ENCODE data around the gene MCM9. TPM values are rescaled to one million over a fixed set of nuclear protein-coding genes. Genes with fewer than 3 reads are reported as not detected.

The MCM9 gene
- polyA plus RNA-seq, 2 of the 4 experiments (the other 2 are of a cell fraction): 5.1 to 5.4 TPM

GRCh38 chr6:118859517-118860064 is 75.4 kb downstream of the MCM9 start:
- Histone ChIP-seq H3K4me1 (no peaks in the 10 kb centered on the region), H3K4me2 (no peak overlapping the region), H3K27ac (no peak overlapping the region), H3K4me3 (no peak overlapping the region), H3K9me3 (no peaks in the 10 kb centered on the region)
- DNase-seq (ENCODE audit: low read depth in 1 of 2, low spot score in 1 of 2) (no peak), ATAC-seq (no peak), FAIRE-seq (no peak)
- POLR2A ChIA-PET: no interaction called here
- CTCF ChIA-PET: no interaction called here
- TF ChIP-seq SREBF2 (IDR thresholded peaks at IDR 0.05) (no peak), HEYL (CRISPR knock-in tag; IDR thresholded peaks at IDR 0.05) (no peak), KDM1A (IDR thresholded peaks at IDR 0.05; ENCODE audit: low read depth) (no peak), CTCF (IDR thresholded peaks at IDR 0.05) (no peak), RCOR1 (IDR thresholded peaks at IDR 0.05; ENCODE audit: low read depth, low read length) (no peak), EHMT2 (IDR thresholded peaks at IDR 0.05; ENCODE audit: low read depth) (no peak), ESRRA (IDR thresholded peaks at IDR 0.05; ENCODE audit: borderline replicate concordance, low read length) (no peak), RFX5 (IDR thresholded peaks at IDR 0.05) (no peak), RAD21 (conservative IDR thresholded peaks at IDR 0.05 in 1 of 2, IDR thresholded peaks at IDR 0.05 in 1 of 2) (no peak), NFE2L2 (conservative IDR thresholded peaks at IDR 0.05; ENCODE audit: low read length) (no peak), FOSB (CRISPR knock-in tag; IDR thresholded peaks at IDR 0.05) (no peak), HOXB5 (CRISPR knock-in tag; IDR thresholded peaks at IDR 0.05) (no peak), RARB (CRISPR knock-in tag; IDR thresholded peaks at IDR 0.05) (no peak), HOXB13 (CRISPR knock-in tag; IDR thresholded peaks at IDR 0.05; ENCODE audit: low read depth) (no peak), JUN (IDR thresholded peaks at IDR 0.05) (no peak)
- TF ChIP-seq, protein P1, sequence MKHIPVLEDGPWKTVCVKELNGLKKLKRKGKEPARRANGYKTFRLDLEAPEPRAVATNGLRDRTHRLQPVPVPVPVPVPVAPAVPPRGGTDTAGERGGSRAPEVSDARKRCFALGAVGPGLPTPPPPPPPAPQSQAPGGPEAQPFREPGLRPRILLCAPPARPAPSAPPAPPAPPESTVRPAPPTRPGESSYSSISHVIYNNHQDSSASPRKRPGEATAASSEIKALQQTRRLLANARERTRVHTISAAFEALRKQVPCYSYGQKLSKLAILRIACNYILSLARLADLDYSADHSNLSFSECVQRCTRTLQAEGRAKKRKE (CRISPR knock-in tag; IDR thresholded peaks at IDR 0.05; ENCODE audit: low read depth): no peak
- TF ChIP-seq, protein P2, sequence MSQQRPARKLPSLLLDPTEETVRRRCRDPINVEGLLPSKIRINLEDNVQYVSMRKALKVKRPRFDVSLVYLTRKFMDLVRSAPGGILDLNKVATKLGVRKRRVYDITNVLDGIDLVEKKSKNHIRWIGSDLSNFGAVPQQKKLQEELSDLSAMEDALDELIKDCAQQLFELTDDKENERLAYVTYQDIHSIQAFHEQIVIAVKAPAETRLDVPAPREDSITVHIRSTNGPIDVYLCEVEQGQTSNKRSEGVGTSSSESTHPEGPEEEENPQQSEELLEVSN (IDR thresholded peaks at IDR 0.05; ENCODE audit: borderline replicate concordance, low read depth): no peak
- WGBS (ENCODE audit: missing lambda C conversion rate): 75% methylated on average over 3 of the region's 3 CpGs

DNA sequence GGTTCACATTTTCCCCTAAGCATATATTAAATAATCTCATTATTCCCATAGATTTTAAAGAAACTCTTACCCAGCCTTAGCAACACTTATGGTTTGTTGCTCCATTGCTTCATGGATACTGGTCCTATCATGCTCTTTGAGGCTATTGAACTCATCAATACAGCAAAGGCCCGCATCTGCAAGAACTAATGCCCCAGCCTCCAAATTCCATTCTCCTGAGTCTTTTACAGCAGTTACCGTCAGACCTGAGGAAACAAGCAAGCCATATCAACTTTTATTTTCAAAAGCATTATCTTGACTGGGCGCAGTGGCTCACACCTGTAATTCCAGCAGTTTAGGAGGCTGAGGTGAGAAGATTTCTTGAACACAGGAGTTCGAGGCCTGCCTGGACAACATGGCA is 78.7 kb downstream of the MCM9 start:
- CTCF ChIA-PET: no interaction called here
- ATAC-seq: no peak

More for the DNA sequence above, 78.7 kb downstream of the MCM9 start:
- DNase-seq (ENCODE audit: low read depth in 1 of 2, low spot score in 1 of 2) (no peak), FAIRE-seq (no peak)
- Histone ChIP-seq H3K4me3 (no peak overlapping the region), H3K9me3 (no peaks in the 10 kb centered on the region), H3K4me1 (no peaks in the 10 kb centered on the region), H3K4me2 (no peak overlapping the region), H3K27ac (no peak overlapping the region)
- TF ChIP-seq ZFP36 (IDR thresholded peaks at IDR 0.05; ENCODE audit: borderline replicate concordance, partially characterized antibody) (no peak), ZNF302 (CRISPR knock-in tag; IDR thresholded peaks at IDR 0.05) (no peak), HOXB13 (CRISPR knock-in tag; IDR thresholded peaks at IDR 0.05; ENCODE audit: low read depth) (no peak), JUNB (IDR thresholded peaks at IDR 0.05) (no peak), MAFK (IDR thresholded peaks at IDR 0.05; ENCODE audit: partially characterized antibody) (no peak), HEYL (CRISPR knock-in tag; IDR thresholded peaks at IDR 0.05) (no peak), HOXB5 (CRISPR knock-in tag; IDR thresholded peaks at IDR 0.05) (no peak), FOSB (CRISPR knock-in tag; IDR thresholded peaks at IDR 0.05) (no peak), FOXS1 (CRISPR knock-in tag; IDR thresholded peaks at IDR 0.05) (no peak), GATA3 (IDR thresholded peaks at IDR 0.05; ENCODE audit: borderline replicate concordance) (no peak), NPAS2 (CRISPR knock-in tag; IDR thresholded peaks at IDR 0.05; ENCODE audit: borderline replicate concordance) (no peak), TP53 (CRISPR knock-in tag; IDR thresholded peaks at IDR 0.05) (no peak), KDM5A (IDR thresholded peaks at IDR 0.05) (no peak), SREBF2 (IDR thresholded peaks at IDR 0.05) (no peak), ESRRA (IDR thresholded peaks at IDR 0.05; ENCODE audit: borderline replicate concordance, low read length) (no peak), SMC3 (IDR thresholded peaks at IDR 0.05) (no peak)
- TF ChIP-seq, protein P1 (CRISPR knock-in tag; IDR thresholded peaks at IDR 0.05; ENCODE audit: low read depth): no peak
- TF ChIP-seq, protein P3, sequence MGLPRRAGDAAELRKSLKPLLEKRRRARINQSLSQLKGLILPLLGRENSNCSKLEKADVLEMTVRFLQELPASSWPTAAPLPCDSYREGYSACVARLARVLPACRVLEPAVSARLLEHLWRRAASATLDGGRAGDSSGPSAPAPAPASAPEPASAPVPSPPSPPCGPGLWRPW (IDR thresholded peaks at IDR 0.05): no peak
- WGBS (ENCODE audit: missing lambda C conversion rate): 93% methylated on average over 4 of the region's 4 CpGs
- POLR2A ChIA-PET: no interaction called here

Data from A549 (cell line).